BLaER1 (cell line): ENCODE measurements around the gene PSD.

ENCODE experiments used
- H3K27ac ChIP-seq: shearing (Covaris generic); formaldehyde crosslinking; 2 replicates; pipeline ENCODE4 v1.8.1; 2022
- H3K27me3 ChIP-seq: shearing (Covaris generic); formaldehyde crosslinking; 2 replicates; pipeline ENCODE4 v1.8.1; 2022
- H3K36me3 ChIP-seq: shearing (Covaris generic); formaldehyde crosslinking; 2 replicates; pipeline ENCODE4 v1.8.1; 2022
- H3K4me1 ChIP-seq: shearing (Covaris generic); formaldehyde crosslinking; 2 replicates; pipeline ENCODE4 v1.8.1; 2022
- H3K4me2 ChIP-seq: shearing (Covaris generic); formaldehyde crosslinking; 2 replicates; pipeline ENCODE4 v1.8.1; 2022
- H3K4me3 ChIP-seq: shearing (Covaris generic); formaldehyde crosslinking; 2 replicates; pipeline ENCODE4 v1.8.1; 2022
- H3K9ac ChIP-seq: shearing (Covaris generic); formaldehyde crosslinking; 2 replicates; pipeline ENCODE4 v1.8.1; 2022
- H3K9me3 ChIP-seq: shearing (Covaris generic); formaldehyde crosslinking; 2 replicates; pipeline ENCODE4 v1.8.1; 2022
- H4K20me1 ChIP-seq: shearing (Covaris generic); formaldehyde crosslinking; 2 replicates; pipeline ENCODE4 v1.8.1; 2022
- Cebpa-rat ChIP-seq: shearing (Covaris generic); IDR thresholded peaks from 2 replicates; pipeline ENCODE4 v1.8.1; 2022

Gene PSD

GRCh38 chr10:102354451-102354850 lies 64.1 kb downstream of the PSD start:
- Histone ChIP-seq H4K20me1 (peaks cover 51% of the 10 kb centered on the region), H3K4me2 (no peak overlapping the region), H3K4me1 (no peaks in the 10 kb centered on the region)

More at GRCh38 chr10:102354451-102354850, 64.1 kb downstream of the PSD start:
- no peak for TF ChIP-seq Cebpa-rat
- no peak overlapping the region for H3K27ac ChIP-seq
- H3K9me3 ChIP-seq: no peaks in the 10 kb centered on the region
- H3K27me3 ChIP-seq: no peaks in the 10 kb centered on the region
- no peak overlapping the region for H3K4me3 ChIP-seq
- H3K36me3 ChIP-seq: peaks cover 96% of the 10 kb centered on the region
- no peak overlapping the region for H3K9ac ChIP-seq
